HG03025 (cell line): ENCODE data around the gene NHERF1.

Experiments used
- ATAC-seq: cut with Tn5 transposase; IDR thresholded peaks from one replicate; pipeline ENCODE4 v1.9.1; 2021; ENCODE audit warnings: mild to moderate bottlenecking, moderate library complexity; ENCODE audit not compliant: unreplicated experiment, low FRiP score

NHERF1 gene

DNA sequence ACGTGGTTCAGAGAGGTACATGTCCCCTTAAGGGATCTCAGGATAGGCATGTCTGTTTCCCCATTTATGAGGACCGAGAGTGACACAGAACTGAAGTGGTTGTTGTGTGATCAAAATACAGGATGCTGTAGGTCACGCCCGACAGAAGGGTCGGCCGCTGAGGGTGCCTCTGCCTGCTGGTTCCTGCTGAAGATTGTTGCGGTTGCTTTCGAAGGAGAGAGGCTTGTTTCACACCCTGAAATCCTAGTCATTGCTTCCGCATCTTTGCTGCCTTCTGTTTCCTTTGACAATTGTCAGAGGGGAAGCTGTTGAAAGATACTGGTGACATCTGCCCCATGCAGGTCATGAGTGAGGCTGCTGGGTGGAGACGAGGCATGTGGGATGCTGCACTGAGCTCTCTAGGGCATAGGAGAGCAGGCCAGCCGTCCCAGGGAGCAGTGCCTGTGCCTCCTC is 31.5 kb downstream of the NHERF1 start:
- ATAC-seq = peak; percentile 36

DNA sequence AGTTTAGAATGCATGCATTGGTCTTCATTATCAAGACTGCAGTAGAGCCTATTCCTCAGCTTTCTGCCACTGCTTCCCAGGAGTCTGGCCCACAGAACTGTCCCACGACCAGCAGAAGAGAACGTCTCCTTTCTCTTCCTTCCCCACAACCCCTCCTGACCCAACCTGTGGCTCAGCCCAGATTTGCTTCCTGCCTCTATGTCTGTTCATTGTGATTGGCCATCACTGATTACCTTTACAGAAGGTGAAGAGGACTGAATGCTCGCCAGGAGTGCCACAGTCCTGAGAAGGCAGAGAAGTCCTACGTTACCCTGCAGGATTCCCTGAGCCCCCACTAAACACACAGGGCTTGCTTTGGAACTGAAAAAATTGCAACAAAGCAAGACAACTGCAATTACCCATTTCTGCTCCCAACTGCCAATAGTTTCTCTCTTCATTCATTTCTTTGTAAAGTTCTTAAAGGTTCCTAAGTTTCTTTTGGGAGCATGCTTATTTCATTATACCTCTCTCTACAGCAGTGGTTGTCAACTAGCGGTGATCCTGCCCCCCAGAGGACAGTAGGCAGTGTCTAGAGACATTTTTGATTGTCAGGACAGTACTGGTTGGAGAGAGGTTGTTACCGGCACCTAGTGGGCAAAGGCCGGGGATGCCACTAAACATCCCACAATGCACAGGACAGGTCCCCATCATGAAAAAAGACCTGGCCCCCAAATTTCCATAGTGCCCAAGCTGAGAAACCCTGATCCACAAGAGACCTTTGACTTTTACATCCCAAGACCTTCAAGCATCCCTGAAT is 32.2 kb downstream of the NHERF1 start:
- ATAC-seq = no peak

DNA sequence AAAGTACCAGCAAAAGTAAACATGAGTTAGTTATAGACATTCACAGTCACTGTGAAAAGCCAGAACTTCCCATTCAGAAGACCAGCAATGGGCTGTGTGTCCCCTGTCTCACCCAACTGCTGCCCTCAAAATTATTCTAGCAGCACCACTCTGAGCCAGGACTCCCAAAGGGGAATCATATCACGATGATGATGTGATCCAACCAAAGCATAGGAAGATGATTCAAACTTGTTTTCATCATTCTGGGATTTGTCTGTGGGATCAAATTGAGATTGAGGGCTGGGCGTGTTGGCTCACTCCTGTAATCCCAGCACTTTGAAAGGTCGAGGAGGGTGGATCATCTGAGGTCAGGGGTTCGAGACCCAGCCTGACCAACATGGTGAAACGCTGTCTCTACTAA is 34.1 kb downstream of the NHERF1 start:
- no peak for ATAC-seq

DNA sequence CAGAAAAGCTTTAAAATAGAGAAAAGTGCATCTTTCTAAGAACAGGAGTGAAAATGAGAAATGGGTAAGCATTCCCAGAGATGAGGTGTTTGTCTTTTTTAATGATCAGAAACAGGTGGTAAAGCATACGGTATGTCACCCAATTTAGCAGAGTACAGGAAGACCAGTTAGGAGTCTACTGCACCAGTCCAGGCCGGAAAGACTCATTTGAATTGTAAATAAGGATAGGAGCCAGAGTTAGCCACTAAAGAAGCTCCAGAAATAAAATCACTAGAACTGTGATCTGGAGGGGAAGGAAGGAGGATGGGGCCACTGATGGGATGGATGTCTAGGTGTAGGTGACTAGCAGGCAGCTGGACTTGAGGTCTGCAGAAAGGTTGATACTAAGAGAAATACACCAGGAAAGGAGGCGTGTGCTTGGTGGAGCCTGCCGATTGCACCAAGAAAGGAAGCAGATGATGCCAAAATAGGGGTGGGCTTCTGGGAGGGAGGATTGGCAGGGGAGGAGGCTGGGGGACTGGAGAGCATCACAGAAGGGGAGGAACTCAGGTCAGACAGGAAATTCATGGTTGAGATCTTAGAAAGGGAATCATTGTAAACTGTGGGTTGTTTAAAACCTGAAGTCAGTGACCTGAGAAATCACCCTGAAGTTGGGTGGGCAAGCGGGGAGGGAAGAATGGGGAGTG is 35.8 kb downstream of the NHERF1 start:
- no peak for ATAC-seq

DNA sequence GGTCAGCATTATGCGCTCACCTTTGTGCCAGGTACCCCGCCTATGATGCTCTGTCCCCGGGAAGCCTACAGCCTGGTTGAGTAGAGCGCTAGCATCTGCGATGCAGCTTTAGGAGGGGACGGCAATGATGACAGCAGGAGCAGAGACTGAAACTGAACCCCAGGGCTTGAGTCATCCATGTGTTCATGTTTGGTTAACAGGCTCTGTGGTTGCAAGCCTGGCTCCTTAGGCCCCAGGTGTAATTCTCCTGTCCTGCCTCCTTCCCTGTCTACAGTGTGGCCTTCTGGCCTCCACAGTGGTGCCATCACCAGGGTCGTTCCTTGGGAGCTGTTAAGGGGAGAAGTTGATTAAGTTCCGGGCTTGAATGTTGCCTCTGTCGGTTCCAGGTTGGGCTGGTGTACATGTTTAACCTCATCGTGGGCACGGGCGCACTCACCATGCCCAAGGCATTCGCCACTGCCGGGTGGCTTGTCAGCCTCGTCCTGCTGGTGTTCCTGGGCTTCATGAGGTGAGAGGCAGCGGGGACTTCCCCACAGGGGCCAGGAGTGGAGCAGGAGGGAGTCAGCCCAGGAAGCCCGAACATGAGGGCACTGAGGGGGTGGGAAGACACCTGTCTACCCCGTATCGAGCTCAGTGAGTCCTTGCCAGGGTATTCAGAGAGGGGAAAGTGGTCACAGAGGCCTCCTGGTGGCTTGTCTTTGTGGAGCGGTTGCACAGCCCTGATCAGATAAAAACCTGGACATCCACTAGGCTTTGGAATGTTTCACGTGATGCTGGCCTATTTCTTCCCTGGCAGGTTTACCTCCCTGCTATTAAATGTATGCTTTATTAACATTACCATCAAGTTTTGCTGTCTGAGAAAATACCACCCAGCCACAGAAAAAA is 36.9 kb downstream of the NHERF1 start:
- no peak for ATAC-seq

DNA sequence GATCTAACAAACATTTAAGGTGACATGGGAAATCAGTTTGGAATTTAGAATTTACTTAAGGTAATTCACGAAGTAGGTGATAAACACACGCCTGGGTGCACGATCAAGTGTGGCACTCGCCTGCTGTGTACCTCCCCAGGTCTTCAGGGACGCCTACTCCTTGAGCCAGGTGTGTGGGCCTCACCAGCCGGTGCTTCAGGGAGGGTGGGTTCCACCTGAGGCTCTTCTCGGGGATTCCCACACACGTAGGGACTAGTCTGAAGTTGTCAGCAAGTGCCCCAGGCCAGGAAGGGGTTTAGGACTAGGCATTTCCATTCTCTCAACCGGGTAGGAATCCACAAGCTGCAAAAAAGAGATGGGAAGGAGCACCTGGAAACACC is 37.5 kb downstream of the NHERF1 start:
- no peak for ATAC-seq

DNA sequence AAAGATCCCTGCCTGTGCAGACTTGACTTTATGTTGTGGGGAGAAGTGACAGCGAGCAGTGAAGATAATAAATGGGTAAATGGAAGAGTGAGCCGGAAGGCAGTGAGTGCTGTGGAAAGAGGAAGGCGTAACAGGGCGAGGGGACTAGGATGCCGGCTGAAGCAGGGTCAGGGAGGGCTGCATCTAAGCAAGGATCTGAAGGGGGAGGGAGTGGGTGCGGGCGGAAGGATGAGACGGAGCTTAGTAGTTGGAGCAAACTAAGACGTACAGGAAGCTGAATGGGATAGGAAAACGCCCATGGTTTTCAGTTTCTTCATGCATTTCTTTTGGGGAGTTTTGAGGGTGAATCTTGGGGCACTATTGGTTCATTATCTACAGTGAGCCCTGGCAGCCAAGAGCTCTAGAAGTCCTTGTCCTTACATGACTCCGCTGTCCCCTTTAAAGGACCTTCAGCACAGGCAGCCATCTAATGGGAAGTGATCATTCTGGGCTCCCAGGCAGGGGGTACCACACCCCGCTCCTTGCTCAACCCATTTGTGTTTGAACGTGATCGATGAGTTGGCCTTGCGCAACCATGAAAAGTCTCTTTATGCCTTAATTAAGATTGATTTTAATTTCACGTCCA is 38.1 kb downstream of the NHERF1 start:
- ATAC-seq = no peak

DNA sequence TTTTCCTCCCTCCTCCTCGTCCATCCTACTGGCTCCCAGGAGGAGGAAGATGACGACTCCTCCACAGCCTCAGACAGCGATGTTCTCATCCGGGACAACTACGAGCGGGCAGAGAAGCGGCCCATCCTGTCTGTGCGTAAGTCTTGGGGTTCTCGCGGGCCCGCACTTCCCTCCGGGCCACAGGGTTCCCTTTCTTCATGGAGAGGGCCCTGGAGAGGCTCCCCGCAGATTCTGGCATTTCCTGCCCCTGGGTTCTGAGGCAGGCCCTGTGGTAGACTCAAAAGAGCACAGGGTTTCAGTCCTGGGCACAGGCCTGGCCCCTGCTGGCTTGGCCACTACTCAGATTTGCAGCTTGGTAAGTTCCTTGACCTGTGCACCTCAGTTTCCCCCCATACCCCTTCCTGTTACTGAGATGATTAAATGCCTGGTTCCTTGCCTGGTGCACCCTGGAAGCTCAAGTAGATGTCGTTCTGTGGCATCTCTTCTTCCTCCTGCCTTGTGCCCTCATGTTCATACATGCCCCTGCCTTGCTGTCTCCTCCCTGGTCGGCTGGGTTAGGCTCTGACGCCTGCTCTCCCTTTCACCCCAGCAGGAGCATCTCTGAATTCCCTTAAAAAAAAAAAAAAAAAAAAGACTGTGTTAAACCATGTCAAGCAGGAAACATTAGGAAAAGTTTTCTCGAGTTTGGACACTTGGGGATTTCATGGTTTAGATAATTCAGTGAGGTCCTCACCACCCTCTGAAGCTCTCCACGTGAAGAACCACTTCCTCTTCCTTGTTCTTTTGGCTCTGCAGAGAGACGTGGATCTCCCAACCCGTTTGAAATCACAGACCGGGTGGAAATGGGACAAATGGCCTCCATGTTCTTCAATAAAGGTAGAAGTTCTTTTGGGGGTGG is 42.0 kb downstream of the NHERF1 start:
- no peak for ATAC-seq

DNA sequence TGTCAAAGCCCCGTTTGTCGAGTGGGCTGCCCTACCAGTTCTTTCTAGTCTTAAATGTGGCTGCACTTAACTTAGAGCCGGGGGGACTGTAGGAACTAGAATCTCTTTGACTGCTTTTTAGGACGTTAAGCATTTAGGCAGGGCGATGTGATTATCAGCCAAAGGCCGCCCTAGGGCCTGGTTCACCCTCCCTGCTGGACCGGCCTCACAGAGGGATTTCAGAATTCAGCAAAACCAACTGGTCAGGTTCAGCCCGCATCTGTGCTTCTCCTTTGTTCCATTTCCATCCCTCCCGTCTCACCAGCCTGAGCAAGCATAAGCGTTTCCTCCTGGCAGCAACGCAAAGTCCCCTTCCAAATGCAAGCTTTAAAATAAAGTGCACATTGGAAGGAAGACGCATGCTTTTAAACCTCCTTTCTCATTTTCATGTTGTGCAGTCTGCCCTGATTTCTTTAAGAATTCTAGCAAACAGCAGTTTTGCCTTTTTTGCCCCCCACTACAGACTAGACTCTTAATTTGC is 44.2 kb downstream of the NHERF1 start:
- no peak for ATAC-seq

DNA sequence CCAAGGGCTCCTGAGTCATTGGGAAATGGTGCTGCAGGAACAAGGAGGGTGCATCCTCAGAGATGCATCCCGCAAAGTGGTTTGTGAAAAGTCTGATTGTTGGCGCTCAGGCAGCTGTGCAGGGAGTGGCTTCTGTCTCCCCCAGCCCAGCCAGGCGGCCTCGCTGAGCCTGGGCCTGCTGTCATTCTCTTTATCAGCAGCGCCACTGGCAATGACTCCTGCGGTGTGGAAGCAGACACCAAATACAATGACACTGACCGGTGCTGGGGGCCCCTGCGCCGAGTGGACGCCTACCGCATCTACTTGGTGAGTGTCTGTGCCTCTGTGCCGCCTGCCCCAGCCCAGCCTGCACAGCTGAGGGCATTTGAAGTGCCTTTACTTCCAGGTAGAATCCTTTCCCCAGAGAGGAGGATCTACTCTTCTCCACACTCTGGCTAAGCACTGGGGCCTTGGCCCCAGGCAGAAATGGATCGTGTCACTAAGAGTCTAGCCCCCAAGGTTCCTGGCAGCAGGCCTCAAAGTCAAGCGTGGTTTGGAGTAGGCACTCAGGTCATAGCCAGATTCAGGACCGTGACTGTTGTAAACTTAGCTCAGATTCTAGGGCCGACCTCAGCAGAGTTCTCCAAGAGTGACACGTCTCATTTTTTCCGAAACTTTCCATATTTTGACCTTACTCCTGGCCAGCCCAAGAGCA is 47.0 kb downstream of the NHERF1 start:
- no peak for ATAC-seq

DNA sequence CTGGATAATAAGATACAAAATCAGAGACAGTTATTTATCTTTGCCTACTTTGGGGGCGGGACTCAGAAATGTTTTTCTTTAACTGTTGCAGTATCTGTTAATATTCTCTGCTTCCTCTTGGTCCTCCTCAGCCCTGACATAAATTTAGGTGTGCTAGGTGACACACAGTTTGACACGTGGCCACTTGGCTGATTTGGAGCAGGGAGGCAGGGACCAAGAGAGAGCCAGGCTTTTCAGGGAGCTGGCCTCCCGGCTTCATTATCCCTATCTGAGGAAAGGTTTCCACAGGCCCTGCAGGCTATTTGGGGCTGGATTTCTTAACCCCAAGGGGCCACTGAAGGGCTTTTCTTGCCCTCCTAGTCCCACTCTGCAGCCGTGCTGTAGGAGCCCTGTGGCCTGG is 47.8 kb downstream of the NHERF1 start:
- ATAC-seq = no peak

DNA sequence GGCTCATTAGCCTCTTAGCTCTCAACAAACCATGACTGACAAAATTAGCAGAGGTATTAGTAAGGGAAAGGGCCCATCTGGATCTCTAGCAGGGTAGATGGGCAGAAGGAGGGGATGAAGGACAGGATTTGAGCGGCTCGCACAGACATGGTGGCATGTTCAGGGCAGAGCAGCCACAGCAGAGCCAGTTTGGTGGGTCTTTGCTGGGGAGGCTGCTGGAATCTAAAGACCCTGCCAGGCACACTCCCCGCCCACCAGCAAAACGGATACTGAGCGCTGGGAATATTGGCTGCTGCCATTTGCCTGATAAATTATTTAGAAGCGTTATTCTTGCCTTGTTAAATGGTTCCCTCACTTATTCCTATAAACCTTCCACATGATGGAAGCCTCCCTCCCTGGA is 48.4 kb downstream of the NHERF1 start:
- no peak for ATAC-seq

DNA sequence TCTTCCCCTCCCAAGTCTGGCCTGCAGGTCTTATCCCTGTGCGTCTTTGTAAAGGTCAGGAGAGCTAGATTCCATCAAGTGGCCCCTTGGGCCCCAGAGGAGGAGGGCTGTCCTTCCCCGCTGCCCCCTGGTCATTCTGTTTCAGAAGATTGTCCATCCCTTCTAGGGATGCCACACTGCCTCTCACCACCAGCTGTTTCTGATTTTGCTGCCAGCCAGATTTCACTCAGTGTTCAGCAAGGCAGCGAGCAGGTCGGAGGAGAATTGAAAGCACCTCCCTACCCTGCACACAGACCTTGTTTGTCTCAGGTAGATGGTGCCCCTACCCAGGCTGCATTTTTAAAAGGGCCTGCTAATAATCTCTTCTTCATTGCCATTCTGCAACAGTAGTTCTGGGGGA is 49.4 kb downstream of the NHERF1 start:
- no peak for ATAC-seq

DNA sequence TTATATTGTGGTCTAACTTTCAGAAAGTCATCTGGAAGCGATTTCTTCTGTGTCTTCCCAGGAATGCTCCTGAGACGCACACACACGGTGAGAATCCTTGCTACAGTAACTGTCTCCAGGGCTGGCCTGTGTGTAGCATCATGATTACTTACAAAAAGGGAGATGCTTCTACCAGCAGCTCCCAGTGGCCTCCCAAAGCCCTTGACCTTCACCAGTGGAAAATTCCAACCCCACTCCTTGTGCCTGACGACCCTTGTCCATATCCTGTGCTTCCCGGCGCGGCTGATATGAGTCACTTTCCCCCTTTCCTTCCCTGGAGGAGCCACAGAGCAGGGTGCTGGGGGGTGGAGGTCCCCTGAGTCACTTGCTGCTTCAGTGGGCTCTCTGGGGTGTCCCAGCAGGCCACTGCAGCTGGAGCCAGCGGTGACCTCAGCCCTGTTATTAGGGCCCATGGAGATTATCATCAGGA is 49.8 kb downstream of the NHERF1 start:
- no peak for ATAC-seq

DNA sequence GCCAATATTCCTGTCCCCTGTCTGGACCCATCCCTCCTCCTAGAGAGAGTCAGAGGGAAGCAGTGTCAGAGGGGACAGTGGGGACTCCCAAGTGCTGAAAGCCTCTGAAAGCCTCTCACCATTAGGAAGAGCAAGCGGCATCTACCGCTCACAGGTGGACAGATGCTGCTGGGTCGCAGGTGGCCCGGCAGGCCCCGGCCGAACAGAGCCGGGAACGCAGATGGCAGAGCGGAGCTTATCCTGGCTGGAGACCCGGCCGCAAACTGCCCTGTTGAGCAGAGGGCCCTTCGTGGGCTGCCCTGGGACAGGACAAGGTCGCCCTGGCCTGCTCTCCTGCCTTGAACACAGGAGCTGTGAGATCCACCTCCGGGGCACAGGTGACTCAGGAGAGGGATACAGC is 50.7 kb downstream of the NHERF1 start:
- ATAC-seq = no peak

DNA sequence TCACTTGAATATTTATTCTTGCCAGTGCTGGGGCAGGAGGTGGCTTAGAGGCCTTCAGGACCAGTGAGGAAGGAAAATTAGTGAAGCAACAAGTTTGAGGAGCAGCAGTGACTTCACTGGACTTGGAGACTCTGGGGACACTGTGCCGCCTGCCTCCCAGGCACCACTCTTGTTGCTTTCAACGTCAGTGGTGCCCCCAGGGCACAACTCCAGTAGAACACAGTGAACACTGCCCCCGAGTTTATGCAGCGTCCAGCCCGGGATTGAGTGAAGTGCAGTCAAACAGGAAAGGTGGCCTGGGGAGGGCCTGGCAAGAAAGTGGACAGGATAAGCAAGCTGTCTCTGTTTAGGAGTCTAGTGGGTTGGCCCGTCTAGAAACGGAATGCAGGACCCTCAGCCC is 52.1 kb downstream of the NHERF1 start:
- ATAC-seq = no peak

DNA sequence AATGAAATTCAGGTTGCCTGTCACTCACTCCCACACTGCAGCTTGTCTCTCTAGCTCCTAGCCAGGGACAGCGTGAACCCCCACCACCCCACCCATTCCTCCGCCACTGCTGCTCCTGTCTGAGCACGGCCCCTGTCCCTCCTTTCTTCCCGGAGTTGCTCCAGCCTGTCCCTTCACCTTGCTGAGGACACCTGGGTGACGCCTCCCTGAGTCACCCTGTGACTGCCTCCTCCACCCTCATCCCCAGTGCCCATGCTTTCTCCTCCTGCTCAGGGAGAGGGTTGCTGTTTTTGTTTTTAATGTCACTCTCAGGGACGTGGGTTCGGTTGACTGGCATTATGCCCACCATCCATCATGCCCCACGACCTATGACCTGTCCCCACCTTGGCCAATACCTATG is 53.5 kb downstream of the NHERF1 start:
- no peak for ATAC-seq

DNA sequence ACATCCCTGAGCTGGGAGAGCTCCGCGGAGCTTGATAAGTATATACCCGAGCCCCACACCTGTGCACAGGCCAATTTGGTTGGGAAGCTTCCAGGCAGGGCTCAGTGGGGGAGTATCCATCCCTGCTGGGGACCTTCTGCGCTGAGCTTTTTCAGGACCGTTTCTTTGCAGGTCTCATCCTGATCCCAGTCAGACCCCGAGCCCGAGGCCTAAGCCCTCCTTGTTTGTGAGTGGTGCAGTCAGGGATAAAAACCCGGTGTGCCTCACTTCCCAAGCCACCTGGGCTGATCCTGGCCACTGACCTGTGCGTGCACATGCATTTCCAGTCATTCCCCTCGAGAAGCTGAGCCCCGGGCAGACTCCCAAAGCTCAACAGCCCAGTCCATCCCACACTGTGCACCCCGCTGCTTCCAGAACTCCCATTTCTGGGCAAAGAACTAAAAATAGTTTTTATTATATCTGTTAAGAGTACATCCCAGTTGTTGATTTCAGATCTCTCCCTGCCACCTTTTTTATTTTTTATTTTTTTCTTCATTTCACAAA is 55.0 kb downstream of the NHERF1 start:
- ATAC-seq = no peak

DNA sequence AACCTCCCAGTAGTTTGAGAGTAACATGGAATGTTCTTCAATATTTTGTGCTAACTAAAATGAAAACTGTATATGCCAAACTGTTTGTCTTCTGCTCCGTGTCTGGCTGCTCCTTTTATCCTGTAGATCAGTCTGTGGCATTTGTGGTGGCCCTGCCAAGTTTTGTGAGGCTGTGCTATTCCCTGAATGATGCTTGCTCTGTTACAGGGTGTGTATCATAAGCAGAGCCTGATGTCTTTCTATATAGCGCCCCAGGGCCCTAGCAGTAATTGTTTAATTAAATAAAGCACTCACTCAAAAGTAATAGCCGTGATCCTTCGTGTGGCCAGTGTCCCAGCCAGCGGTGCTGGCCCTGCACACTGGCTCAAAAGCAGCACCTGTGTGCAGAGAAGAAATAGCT is 55.5 kb downstream of the NHERF1 start:
- ATAC-seq = no peak
